Prostate gland (tissue), 2 donors: ENCODE data around the gene CTF1. TPM values are rescaled to one million over a fixed set of nuclear protein-coding genes. Genes with fewer than 3 reads are reported as not detected.

ENCODE experiments used
- DNase-seq: peaks from one replicate; pipeline ENCODE4 v3.0.0-alpha.2; 2019; ENCODE audit warnings: low spot score
- H3K27ac ChIP-seq, 2 donors: fragments of 200-600 bp; sonication (generic); 2 replicates each; pipeline ENCODE4 v1.5.1; 2017 to 2019
- H3K27me3 ChIP-seq: fragments of 200-600 bp; sonication (generic); replicated peaks from 2 replicates; pipeline ENCODE4 v1.5.1; 2019; ENCODE audit not compliant: insufficient read depth
- H3K36me3 ChIP-seq, 2 donors: fragments of 200-600 bp; sonication (generic); 1 replicate in 1 of 2; 2 replicates in 1 of 2; pipeline versions ENCODE4 v1.5.1 to v1.8.1; 2017 to 2019
- H3K4me1 ChIP-seq: fragments of 200-600 bp; sonication (generic); replicated peaks from 2 replicates; pipeline ENCODE4 v1.5.1; 2019
- H3K4me3 ChIP-seq, 2 donors: fragments of 200-600 bp; sonication (generic); 2 replicates each; pipeline ENCODE4 v1.5.1; 2017 to 2019
- H3K9me3 ChIP-seq: fragments of 200-600 bp; sonication (generic); 2 replicates; pipeline ENCODE4 v1.5.1; 2017
- POLR2A ChIP-seq: fragments of 450-650 bp; IDR thresholded peaks from one replicate; pipeline ENCODE4 v1.6.1; 2016; ENCODE audit warnings: antibody characterized with exemption, mild to moderate bottlenecking
- POLR2AphosphoS5 ChIP-seq: sonication (generic); formaldehyde crosslinking; IDR thresholded peaks from one replicate; pipeline ENCODE4 v1.6.1; 2017; ENCODE audit warnings: antibody characterized with exemption
- WGBS: methylation state at CpG from one replicate; pipeline ENCODE4 v1.1.5; 2018; 5-methylcytosine and 5-hydroxymethylcytosine counted together
- intact Hi-C: fragments of 100-400 bp; cut with DNase I; formaldehyde crosslinking; loops from one replicate; pipeline ENCODE4 v1.14.2; 2022
- total RNA-seq, 2 donors: library from RNA; depleted of rRNA; stranded (reverse); fragments of >200 nt; gene quantifications; one replicate each; pipeline ENCODE4 v1.1.0, GENCODE V29; 2016
- TF ChIP-seq, protein P1 (sequence below), 4 experiments: fragments of 200-600 bp in 2 of 4; fragments of 450-650 bp in 2 of 4; sonication (generic) in 2 of 4; IDR thresholded peaks; 1 replicate in 3 of 4; 2 replicates in 1 of 4; pipeline ENCODE4 v1.5.1; 2016 to 2019; ENCODE audit warnings: antibody characterized with exemption in 4 of 4, mild to moderate bottlenecking in 2 of 4, moderate library complexity in 2 of 4

The CTF1 gene
- total RNA-seq, 2 donors from 2014 or later, result 9.8 to 13.9 TPM

GRCh38 chr16:30944352-30944751 is 47.9 kb downstream of the CTF1 start:
- H3K36me3 ChIP-seq, result no peaks in the 10 kb centered on the region
- H3K27ac ChIP-seq, result no peak overlapping the region
- intact Hi-C loops, result no loop called here
- H3K9me3 ChIP-seq, result no peaks in the 10 kb centered on the region
- no peak for DNase-seq
- TF ChIP-seq, protein P1, sequence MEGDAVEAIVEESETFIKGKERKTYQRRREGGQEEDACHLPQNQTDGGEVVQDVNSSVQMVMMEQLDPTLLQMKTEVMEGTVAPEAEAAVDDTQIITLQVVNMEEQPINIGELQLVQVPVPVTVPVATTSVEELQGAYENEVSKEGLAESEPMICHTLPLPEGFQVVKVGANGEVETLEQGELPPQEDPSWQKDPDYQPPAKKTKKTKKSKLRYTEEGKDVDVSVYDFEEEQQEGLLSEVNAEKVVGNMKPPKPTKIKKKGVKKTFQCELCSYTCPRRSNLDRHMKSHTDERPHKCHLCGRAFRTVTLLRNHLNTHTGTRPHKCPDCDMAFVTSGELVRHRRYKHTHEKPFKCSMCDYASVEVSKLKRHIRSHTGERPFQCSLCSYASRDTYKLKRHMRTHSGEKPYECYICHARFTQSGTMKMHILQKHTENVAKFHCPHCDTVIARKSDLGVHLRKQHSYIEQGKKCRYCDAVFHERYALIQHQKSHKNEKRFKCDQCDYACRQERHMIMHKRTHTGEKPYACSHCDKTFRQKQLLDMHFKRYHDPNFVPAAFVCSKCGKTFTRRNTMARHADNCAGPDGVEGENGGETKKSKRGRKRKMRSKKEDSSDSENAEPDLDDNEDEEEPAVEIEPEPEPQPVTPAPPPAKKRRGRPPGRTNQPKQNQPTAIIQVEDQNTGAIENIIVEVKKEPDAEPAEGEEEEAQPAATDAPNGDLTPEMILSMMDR (IDR thresholded peaks at IDR 0.05), result no peak
- TF ChIP-seq POLR2A (no peak), POLR2AphosphoS5 (no peak)
- H3K4me3 ChIP-seq, result no peak overlapping the region
- no peaks in the 10 kb centered on the region for H3K4me1 ChIP-seq
- no peaks in the 10 kb centered on the region for H3K27me3 ChIP-seq

DNA sequence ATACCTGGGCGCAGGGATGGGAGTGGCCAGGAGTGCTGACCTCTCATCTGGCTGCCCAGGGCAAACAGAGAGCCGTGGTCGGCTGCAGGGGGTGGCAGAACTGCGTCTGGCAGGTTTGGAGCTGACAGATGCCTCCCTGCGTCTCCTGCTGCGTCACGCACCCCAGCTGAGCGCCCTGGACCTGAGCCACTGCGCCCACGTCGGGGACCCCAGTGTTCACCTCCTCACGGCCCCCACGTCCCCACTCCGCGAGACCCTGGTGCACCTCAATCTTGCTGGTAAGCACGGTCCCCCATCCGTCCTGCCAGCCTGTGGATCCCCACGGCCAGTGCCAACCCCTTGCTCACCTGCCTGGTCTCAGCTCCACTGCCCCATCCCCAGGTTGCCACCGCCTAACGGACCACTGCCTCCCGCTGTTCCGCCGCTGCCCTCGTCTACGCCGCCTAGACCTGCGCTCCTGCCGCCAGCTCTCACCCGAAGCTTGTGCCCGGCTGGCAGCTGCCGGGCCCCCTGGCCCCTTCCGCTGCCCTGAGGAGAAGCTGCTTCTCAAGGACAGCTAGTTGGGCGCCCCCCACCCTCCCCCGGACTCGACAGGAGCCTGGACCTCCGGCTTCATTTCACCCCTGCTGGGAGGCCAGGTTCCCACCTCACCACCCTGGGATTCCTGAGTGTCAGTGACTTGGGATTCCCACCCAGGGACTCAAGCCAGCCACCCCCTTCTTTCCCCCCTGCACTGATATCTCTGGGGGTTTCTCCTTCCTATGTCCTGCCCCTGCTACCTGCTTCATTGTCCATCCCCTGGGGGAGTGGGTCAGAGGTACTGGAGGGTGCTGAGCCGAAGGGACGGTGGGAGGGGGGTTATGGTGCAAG is 50.5 kb downstream of the CTF1 start:
- no peak overlapping the region for H3K27ac ChIP-seq
- 86% methylated on average over 38 of the region's 38 CpGs for WGBS

DNA sequence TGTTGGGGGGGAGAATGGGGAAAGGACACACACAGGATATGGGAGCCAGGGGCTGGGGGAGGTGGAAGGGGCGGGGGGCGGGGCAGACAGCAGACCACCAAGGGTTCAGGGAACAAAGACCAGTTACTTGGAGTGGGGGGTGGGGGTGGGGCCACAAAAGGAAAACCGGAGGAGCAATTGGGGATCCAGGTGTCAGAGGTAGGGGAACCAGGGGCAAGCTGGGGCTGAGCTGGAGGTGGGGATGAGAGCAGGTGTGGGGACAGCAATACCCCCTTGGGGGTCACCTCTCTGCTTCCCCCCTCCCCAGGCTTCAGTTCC is 51.1 kb downstream of the CTF1 start:
- no peak for TF ChIP-seq POLR2AphosphoS5
- WGBS, result 54% methylated on average over 3 of the region's 3 CpGs
- Histone ChIP-seq H3K4me3 (no peak overlapping the region), H3K27me3 (no peaks in the 10 kb centered on the region), H3K4me1 (peaks cover 16% of the 10 kb centered on the region), H3K27ac (peak overlapping the region; percentile 95), H3K9me3 (no peaks in the 10 kb centered on the region), H3K36me3 (no peaks in the 10 kb centered on the region)
- intact Hi-C loops, result no loop called here
- no peak for DNase-seq

More for the DNA sequence above, 50.5 kb downstream of the CTF1 start:
- intact Hi-C loops, result no loop called here
- no peaks in the 10 kb centered on the region for H3K9me3 ChIP-seq
- H3K4me3 ChIP-seq, result no peak overlapping the region
- H3K27me3 ChIP-seq, result no peaks in the 10 kb centered on the region
- no peak for DNase-seq
- no peak for TF ChIP-seq POLR2A
- TF ChIP-seq, protein P1 (IDR thresholded peaks at IDR 0.05), result no peak
- H3K36me3 ChIP-seq, result no peaks in the 10 kb centered on the region
- H3K4me1 ChIP-seq, result peaks cover 16% of the 10 kb centered on the region

- peak overlapping the region; percentile 95 for H3K27ac ChIP-seq
- H3K27me3 ChIP-seq, result no peaks in the 10 kb centered on the region
- TF ChIP-seq POLR2A (no peak), POLR2AphosphoS5 (peak; percentile 84)
- TF ChIP-seq, protein P1 (IDR thresholded peaks at IDR 0.05), result no peak
- H3K4me3 ChIP-seq, result peak overlapping the region; percentile 93 to 98
- H3K9me3 ChIP-seq, result no peaks in the 10 kb centered on the region
- no peaks in the 10 kb centered on the region for H3K36me3 ChIP-seq
- intact Hi-C loops, result no loop called here
- H3K4me1 ChIP-seq, result peaks cover 16% of the 10 kb centered on the region
- peak; percentile 90 for DNase-seq
- 15% methylated on average over 41 of the region's 44 CpGs for WGBS
Observed at GRCh38 chr16:30947859-30948666, 51.6 kb downstream of the CTF1 start.
